ENCODE results near the gene HOOK2.
"Not testable (repeated sequence)": the region's sequence is repeated elsewhere in the genome, so short reads cannot be mapped to it uniquely, and the experiment has no call there.

HOOK2 gene

DNA sequence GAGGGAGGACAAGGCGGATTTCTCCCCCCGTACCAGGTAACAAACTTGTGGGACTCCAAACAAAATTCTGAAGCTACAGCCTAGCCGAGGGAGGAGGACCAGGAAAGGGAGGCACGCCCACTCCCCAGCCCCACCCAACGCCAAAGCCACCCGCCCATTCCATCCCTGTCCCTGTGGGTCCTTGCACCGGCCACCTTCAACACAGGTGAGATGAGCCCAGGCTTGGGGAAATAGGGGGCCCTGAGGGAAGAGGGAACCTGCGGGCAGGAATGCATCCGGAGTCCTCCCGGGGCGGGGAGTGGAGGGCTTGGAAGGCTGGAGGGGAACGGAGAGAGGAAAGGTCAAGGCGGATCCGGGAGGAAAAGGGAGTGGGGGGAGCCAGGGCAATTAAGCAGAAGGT, 23.7 kb downstream of the HOOK2 start, which contains the start of gene BEST2:
BEST2 (plus strand) TSS at position 157 of the 400 bp plus-strand sequence. CDS start 802 bp downstream, outside the sequence.
- no peak for DNase-seq

DNA sequence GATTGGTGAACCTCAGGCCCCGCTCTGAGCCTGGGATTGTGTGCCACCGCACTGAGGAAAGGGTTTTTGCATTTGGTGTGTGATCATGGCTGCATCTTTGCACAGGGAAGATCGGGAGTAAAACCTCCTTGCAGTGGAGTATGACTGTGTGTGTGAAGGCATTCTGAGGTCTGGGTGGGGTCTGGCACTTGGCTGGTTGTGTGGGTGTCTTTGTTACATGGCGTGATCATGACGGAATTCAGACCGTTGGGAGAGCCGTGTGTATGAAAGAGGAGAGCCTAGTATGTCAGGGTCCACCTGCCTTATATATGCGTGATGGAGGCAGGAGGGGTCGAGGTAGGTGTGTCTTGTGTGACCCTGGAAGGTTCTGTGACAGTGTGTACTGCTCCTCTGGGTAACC, 24.5 kb downstream of the HOOK2 start:
- no peak for DNase-seq

DNA sequence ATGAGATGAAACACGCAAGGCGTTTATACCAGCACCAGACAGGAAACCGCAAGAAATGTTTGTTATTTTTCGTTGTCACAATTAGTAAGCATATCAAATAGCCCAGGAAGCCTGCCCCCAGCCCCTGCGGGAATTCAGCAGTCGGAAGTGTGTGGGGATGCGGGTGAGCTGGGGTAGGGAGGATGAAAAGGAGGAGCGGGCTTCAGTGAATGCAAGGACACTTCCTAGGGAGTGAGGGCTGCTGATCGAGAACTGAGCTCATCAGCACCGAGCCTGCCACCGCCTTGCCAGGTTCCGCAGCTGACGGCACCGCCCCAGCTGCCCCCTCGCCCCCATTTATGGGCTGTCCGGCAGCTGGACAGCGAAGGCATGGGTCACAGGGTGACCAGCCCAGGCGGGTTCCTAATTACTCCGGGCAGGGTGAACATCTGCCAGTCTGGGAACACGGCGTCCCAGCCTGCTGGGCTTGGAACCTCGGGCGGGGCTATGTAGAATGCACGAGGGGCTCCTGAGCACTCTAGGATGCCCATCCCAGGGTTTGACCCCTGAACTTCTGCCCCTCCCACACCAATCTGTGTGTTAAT, 25.3 kb downstream of the HOOK2 start:
- DNase-seq = no peak

DNA sequence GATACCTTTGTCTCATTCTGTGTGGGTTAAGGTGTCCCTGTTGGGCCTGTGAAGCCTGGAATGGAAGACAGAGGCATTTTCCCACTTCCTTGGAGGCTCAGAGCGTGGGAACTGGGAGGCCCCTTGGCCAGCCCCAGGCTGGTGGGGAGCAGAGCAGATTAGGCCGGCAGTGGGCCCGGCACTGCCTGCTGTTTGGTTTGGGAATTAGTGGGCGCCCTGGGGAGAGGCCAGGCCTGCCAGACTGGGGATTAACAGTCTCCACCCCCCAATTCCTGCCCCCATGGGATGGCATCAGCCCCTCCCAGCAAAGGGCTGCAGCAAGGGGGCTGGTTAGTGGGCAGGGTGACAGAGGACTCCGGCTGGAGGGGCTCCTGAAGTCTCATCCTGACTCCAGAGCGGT, 26.9 kb downstream of the HOOK2 start:
- no peak for DNase-seq

DNA sequence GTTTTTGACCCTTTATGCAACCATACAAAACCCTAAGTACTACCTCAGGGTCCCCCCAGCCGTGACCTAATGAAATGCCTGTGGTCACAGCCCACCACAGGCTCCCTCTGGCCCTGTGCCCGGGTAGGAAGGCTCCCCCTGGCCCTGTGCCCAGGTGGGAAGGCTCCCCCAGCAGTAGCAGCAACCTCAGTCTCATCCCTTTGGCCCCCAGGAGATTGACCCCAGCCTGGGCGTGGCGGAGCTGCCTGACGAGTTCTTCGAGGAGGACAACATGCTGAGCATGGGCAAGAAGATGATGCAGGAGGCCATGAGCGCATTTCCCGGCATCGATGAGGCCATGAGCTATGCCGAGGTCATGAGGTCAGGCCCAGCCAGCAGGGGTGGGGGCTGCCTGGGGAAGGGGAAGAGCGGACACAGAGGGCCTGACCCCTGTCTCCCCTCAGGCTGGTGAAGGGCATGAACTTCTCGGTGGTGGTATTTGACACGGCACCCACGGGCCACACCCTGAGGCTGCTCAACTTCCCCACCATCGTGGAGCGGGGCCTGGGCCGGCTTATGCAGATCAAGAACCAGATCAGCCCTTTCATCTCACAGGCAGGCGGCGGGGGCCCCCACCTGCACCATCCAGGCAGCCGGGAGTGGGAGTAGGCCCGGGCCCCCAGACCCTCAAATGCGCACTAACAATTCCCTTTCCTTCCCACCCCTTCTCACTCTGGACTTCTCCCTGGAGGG, 30.0 kb downstream of the HOOK2 start:
- no peak for DNase-seq

DNA sequence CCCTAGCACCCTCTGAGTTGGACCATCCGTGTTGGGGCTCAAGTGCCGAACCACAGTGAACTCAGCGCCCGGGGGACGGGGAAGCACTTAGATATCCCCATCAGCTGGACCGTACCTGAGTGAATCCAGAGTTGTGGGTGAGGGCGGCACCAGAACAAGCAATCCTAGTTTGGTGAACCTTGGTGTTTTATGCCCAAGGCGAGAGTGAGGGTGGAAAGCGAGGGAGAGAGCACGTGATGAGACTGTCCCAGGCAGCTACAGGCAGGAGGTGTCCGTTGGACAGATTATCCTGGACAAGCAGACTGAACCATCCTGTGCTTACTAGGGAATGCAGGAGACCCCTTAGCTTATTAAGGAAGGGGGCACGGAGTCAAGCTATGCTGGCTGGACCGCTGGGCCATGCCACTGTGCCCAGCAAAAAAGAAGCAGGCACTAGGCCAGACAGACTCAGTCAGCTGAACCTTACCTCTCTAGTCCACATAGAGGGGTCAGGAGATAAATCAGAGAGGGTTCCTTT, 37.5 kb downstream of the HOOK2 start:
- DNase-seq = no peak

DNA sequence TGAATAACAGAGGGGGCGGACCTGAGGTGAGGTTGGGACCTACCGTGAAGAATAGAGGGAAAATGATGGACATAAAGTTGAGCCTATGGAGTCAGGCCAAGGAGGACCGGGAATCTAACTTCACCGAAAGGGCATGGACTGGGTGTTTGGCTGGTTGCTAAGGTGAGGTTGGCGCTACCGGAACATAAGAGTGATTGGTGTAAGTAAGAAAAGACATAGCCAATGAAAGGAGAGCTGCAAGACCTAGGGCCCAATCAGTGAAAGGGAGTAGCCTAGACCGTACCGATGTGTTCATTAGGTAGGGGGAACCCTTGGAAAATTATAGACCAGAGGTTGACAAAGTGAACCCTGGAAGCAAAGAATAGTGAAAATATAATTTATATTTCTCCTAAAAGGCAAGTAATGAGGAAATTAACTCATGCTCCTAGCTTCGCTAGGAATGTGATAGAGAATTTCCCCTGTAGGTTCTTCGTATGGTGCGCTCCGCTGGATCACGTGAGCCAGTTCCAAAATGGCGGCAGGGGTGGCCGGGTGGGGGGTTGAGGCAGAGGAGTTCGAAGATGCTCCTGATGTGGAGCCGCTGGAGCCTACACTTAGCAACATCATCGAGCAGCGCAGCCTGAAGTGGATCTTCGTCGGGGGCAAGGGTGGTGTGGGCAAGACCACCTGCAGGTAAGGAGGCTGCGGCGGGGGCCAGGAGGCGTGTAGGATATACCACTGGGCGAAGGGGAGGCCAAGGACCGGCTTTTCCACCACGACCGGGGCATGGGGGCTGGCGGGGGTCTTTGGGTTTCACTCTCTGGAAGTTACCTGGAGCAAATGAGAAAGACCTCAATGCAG, 38.1 kb downstream of the HOOK2 start, which contains the start of gene GET3:
GET3 (plus strand) TSS at position 503 of the 840 bp plus-strand sequence; CDS start at position 512, 9 bp downstream.
- DNase-seq = peak; percentile 88

DNA sequence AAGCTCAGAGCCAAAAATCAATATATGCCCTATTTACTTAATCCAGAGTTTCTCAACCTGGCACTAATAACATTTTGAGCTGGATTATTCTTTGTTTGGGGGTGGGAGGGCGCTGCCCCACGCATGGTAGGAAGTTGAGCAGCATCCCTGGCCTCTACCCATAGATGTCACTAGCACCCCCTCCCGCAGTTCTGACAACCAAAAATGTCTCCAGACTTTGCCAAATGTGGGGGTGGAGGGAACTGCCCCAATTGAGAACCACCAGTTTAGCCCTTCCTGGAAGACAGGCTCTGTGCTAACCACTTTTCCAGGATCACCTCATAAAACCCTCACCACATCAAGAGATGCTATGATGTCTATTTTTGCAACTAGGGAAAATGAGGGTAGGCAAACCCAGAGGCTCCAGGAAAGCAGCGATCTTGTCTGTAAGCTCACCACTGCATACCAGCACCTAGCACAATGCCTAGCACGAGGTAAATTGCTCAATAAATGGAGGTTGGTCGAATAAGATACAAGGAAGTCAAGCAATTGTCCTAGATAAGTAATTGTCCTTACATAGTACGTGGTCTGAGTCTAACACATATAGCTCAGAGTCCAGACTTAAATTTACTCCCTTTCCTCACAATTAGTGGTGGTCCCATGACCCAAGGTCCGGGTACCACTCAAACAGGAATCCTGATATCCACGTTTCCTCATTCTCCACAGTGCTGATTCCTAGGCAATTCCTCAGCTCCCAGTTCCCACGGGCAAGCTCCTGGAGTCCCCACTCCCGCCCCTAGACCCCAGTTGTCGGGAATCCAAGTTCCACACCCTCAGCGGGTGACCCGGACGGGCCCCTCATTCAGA, 41.8 kb downstream of the HOOK2 start:
- peak; percentile 56 for DNase-seq

DNA sequence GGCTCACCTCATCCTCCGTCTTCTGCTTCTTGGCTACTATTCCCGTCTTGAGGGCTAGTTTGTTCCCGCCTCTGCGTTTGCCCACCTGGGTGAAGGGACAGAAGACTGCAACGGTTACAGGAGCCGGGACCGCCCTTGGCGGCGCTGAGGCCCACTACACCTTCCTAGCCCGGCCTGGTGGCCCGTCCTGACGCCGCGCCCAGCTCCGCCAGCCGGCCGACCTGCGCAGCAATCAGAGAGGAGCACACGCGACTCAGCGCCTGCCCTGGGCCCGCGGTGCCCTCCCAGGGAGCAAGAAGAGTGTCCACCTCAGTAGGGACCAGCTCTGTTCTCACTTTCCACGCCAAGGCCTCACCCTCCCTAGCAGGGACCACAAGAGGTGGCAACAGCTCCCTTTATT, 44.0 kb downstream of the HOOK2 start:
- no peak for DNase-seq

DNA sequence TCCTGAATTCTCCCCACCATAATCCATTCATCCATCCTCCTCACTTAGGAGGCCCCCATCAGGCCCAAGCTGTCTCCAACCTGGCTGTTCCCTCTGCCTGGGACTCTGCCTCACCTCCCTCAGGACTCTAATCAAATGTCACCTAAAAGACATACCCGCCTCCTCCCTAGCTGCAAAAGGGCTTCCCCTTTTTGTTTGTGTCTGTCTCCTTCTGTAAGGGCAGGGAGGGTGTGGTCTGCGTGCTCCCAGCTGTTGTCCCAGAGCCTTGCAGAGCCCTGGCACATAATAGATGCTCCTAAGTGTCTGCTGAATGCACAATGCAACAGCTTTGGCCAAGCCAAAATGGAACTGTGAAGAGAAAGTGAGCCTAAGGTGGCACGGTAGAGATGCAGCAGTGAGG, 45.3 kb downstream of the HOOK2 start:
- no peak for DNase-seq

DNA sequence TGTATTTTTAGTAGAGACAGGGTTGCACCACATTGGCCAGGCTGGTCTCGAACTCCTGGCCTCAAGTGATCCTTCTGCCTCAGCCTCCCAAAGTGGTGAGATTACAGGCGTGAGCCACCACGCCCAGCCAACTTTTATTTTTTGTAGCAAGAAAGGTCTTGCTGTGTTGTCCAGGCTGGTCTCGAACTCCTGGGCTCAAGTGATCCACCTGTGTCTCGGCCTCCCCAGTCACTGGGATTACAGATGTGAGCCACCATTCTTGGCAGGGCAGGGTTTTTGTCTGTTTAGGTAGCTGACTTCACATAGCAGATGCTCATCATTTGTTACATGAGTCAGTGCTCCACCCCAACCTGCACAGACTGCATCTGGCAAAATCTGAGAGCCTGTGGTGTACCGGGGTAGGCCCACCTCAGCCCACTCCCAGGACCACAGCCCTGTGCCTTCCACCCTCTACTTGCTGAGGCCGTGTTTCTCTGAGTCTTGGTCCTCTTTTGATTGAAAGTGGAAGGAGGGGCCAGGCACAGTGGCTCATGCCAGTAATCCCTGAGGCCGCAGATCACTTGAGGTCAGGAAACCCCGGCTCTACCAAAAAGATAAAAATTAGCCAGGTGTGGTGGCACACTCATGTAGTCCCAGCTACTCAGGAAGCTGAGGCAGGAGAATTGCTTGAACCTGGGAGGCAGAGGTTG, 47.5 kb downstream of the HOOK2 start:
- DNase-seq = no peak

DNA sequence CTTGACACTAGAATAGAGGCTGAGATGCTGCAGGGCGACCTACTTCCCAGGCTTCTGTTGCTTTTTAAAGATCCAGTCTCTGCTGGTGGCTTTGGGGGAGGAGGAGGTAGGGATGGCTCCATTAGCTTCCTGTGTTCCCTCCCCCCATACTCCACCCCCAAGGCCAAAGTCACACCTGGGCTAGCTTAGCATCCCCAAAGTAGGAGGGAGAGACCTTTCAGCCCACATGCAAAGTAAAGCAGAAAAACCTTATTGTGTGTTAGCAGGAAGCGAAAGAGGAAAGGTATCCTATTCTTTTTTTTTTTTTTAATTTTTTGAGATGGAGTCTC, 48.4 kb downstream of the HOOK2 start:
- DNase-seq = no peak

DNA sequence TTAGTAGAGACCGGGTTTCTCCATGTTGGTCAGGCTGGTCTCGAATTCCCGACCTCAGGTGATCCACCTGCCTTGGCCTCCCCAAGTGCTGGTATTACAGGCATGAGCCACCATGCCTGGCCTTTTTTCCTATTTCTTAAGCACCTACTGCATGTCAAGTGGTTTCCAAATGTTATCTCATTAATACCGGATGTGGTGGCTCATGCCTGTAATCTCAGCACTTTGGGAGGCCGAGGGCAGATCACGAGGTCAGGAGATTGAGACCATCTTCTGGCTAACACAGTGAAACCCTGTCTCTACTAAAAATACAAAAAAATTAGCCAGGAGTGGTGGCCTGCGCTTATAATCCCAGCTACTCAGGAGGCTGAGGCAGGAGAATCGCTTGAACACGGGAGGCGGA, 49.7 kb downstream of the HOOK2 start:
- DNase-seq = not testable (repeated sequence)

DNA sequence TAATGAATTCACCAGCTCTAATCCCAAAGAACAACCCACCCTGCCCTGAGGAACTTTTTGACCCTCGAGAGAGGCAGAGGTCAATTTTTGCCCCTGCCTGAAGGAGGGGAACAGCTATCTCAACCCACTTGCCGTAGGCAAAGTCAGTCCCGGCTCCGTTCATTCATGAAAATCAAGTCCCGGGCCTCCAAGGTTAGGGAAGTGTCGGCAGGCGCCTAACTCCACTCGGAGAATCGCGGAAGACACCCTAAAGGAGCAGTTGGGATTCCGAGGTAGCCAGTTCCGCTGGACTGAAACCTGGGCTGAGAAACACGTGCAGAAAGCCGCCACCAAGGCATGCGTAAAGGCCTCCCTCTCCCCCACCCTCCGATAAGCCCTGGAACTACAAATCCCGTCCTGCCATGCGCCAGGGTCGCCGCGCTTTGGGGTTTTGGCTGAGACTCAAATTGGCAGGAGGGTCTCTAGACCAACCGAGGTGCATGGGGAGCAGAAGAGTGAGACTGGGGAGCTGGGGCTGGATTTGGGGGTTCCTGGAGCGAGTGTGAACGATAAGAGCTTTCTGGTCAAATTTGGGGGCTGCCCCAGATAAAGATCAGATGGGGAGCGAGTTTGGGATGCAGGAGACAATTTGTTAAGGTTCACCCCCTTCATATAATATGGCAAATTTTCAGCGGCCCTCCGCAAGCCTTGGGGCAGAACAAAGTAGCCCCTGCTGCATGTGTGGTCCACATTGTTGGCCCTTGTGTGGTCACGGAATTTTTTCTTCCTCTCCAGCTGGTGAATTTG, 51.5 kb downstream of the HOOK2 start, which contains the start of gene TNPO2:
TNPO2 (minus strand) TSS at position 292 of the 786 bp plus-strand sequence. CDS start 2,955 bp downstream, outside the sequence.
- DNase-seq = peak; percentile 66

DNA sequence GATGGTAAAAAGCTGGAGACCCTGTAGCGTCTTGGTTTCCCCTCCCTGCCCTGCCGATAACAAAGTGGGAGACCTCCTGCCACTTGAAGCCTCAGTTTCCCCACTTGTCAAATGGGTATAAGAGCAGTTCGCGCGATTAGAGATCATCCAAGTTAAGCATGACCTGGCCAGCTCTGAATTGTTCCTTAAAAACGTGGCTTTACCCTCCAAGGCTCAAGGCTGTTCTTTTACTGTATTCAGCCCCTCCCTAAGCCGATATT, 52.0 kb downstream of the HOOK2 start:
- DNase-seq = no peak

DNA sequence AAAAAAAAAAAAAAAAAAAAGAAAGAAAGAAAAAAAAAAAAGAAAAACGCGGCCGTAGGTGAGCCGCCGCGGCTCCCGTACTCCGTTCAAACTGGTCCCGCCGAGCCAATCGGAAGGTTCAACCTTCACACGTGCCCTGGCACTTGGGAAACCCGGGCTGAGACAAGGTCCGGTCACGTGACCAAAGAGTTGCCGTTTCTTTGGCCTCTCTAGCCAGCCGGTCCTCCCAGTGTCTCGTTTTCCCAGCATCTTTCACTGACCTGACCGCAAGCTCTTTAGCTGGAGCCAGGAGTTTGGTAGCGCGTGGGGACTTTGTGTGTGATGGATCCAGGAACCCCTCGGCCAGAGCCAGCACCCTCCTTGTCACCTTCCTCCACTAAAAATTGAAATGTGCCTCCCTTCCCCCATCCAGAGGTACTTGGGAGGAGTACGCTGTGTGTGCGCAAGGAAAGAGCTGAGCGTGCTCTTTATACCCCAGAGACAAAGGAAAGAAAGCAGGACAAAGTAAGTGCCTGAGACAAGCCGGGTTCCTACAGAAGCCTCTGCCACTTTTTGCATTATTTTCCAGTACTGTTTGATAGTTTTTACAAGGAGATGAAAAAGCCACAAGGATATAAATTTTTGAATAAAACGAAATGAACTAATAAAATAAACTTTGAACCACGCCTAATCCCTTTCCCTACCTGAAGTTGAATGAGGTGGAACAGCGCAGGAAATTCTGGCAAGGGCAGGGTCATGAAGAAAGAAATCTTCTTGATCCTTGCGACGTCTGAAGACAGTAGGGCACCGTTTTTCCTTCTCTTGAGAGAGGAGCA, 52.6 kb downstream of the HOOK2 start:
- peak; percentile 97 for DNase-seq

DNA sequence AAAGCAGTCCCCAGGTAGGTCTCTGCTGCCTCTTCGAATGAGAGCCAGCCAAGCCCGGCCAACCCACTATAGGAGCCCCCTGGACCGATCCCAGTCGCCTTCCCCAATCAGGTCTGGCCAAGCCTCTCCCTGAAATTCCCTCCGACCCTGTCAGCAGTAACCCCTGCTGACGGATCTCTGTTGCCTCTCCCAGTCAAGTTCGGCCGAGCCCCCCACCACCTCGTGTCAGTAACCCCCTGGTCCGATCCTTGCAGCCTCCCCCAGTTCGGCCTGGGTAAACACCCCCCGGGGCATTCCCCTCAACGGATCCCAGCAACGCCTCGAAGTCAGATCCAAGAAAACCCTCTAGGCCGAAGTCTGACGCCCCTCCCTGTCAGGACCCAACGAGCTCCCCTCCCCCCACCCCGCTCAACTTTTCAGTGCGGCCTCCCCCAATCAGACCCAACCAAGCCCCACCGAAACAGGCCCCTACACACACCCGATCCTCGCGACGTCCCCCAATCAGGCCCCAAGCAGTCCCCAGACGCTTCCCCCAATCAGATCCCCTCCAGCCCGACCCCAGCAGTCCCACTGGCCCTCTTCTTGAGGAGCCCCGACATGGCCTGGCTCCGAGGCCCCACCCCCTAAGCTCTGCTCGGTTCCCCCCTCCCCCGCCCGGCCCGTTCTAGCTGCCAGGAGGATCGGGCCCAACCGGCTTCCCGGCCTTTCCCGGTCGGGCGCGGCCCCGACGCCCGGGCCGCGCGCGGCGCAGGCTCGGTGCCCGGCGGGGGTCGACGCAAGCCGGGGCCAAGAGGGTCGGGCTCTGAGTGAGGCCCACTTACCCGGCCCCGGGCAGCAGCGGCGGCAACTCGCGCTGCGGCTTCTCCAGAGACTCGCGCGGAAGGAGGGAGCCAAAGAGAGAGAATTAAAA, 53.4 kb downstream of the HOOK2 start:
- DNase-seq = peak; percentile 58

DNA sequence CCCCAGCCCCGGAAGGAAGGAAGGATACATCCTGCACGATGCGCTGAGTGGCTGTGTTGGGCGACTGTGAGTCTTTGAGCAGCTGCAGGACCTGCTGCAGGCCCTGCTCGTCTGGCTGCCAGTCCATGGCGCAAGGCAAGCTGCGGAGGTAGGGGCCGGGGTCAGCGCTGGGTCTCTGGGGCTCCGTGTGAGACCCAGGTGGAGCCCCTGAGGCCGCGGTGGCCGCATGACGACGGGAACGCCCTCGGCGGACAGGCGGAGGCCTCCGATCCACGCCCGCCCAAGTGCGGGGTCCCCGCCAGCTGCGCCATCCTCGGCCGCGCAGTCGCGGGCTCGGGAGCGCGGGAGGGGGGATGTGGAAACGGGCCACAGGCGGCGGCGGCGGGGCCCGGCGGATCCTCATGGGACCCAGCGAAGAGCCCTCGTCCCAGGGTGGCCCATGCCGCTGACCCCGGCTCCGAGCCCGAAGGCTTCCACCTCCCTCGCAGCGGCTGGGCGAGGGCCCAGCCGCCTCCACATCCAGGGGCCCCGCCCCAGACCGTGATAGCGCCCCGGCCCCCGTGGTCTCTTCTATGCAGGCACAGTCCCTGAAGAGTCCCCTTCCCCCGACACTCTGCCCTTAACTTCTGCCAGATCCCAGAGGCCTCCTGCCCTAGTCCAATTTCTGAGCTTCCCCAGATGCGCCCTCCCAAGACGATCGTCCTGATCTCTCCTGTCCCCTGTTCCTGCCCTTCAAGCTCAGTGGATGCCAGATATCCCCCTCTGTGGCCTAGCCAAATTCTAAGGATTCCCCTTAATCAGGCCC, 54.3 kb downstream of the HOOK2 start:
- DNase-seq = no peak
